MCF 10A (cell line): ENCODE data around the gene MALL. TPM values are rescaled to one million over a fixed set of nuclear protein-coding genes. Genes with fewer than 3 reads are reported as not detected.

Experiments used
- BruUV-seq: library from RNA; stranded (reverse); fragments of 400-500 nt; replicated peaks from 2 replicates; lab custom pipeline; 2021; lab: Mats Ljungman, UMichigan
- CTCF ChIA-PET: fragments of 300-600 bp; sonication (Branson Sonifier 250); formaldehyde crosslinking; extraction: SDS; loops from one replicate; lab custom pipeline; 2021; ENCODE audit warnings: antibody characterized with exemption, inconsistent platforms; lab: Yijun Ruan, JAX
- POLR2A ChIA-PET: fragments of 300-600, 350-650 bp; sonication (Branson Sonifier 250); formaldehyde crosslinking; extraction: SDS; loops from one replicate; lab custom pipeline; 2020; ENCODE audit warnings: antibody characterized with exemption, inconsistent platforms; lab: Yijun Ruan, JAX
- DNase-seq: peaks from one replicate; pipeline ENCODE4 v3.0.0-alpha.2; 2018; ENCODE audit not compliant: unreplicated experiment
- H3K27ac Mint-ChIP-seq: one replicate; pipeline ENCODE4 v1.8.0; 2022; ENCODE audit warnings: mild to moderate bottlenecking, low read depth, mixed read lengths; ENCODE audit not compliant: unreplicated experiment
- H3K27me3 Mint-ChIP-seq: one replicate; pipeline ENCODE4 v1.8.0; 2022; ENCODE audit warnings: mixed read lengths; ENCODE audit not compliant: insufficient read depth, unreplicated experiment
- H3K36me3 Mint-ChIP-seq: one replicate; pipeline ENCODE4 v1.8.0; 2022; ENCODE audit warnings: mild to moderate bottlenecking, moderate library complexity, mixed read lengths; ENCODE audit not compliant: insufficient read depth, unreplicated experiment
- H3K4me1 Mint-ChIP-seq: one replicate; pipeline ENCODE4 v1.8.0; 2022; ENCODE audit warnings: mixed read lengths; ENCODE audit not compliant: insufficient read depth, unreplicated experiment
- H3K4me3 Mint-ChIP-seq: one replicate; pipeline ENCODE4 v1.8.0; 2022; ENCODE audit warnings: mild to moderate bottlenecking, moderate library complexity, mixed read lengths; ENCODE audit not compliant: unreplicated experiment
- H3K9me3 Mint-ChIP-seq: one replicate; pipeline ENCODE4 v1.8.0; 2022; ENCODE audit warnings: mixed read lengths; ENCODE audit not compliant: unreplicated experiment
- intact Hi-C: fragments of 100-400 bp; cut with micrococcal nuclease; formaldehyde crosslinking; loops from 2 replicates; pipeline ENCODE4 v1.14.1; 2022
- total RNA-seq: library from RNA; stranded (reverse); gene quantifications from 2 replicates; pipeline ENCODE4 v1.2.3, GENCODE V29; 2022
- TF ChIP-seq, protein P1 (sequence below): fragments of 200-600 bp; IDR thresholded peaks from one replicate; pipeline ENCODE4 v1.8.0; 2022; ENCODE audit warnings: antibody characterized with exemption, mild to moderate bottlenecking; ENCODE audit not compliant: unreplicated experiment

The MALL gene
- total RNA-seq, 1 experiment from 2014 or later, result 1.8 TPM

DNA sequence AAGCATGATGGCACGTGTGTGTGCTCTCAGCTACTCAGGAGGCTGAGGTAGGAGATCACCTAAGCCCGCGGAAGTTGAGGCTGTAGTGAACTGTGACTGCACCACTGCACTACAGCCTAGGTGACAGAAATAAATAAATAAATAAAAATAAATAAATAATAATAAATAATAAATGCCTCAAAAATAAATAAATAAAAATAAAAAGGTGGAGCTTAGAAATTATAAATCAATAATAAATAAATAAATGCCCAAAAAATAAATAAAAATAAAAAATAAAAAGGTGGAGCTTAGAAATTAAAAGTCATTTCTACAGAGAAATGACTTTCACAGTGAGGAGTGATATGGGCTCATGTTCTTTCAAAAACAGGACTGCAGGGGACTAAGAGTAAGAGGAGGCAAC, 6.0 kb upstream of the MALL start:
- Mint-ChIP-seq H3K27ac (no peak overlapping the region), H3K4me1 (peaks cover 14% of the 10 kb centered on the region), H3K36me3 (no peaks in the 10 kb centered on the region), H3K27me3 (no peaks in the 10 kb centered on the region), H3K4me3 (no peak overlapping the region), H3K9me3 (no peaks in the 10 kb centered on the region)
- no TSS peak for BruUV-seq
- TF ChIP-seq, protein P1, sequence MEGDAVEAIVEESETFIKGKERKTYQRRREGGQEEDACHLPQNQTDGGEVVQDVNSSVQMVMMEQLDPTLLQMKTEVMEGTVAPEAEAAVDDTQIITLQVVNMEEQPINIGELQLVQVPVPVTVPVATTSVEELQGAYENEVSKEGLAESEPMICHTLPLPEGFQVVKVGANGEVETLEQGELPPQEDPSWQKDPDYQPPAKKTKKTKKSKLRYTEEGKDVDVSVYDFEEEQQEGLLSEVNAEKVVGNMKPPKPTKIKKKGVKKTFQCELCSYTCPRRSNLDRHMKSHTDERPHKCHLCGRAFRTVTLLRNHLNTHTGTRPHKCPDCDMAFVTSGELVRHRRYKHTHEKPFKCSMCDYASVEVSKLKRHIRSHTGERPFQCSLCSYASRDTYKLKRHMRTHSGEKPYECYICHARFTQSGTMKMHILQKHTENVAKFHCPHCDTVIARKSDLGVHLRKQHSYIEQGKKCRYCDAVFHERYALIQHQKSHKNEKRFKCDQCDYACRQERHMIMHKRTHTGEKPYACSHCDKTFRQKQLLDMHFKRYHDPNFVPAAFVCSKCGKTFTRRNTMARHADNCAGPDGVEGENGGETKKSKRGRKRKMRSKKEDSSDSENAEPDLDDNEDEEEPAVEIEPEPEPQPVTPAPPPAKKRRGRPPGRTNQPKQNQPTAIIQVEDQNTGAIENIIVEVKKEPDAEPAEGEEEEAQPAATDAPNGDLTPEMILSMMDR, result no peak
- no peak for DNase-seq
- ChIA-PET CTCF (interaction anchor here (0.8 kb wide), 1 partner anchor 10 kb away, joined by 4 read pairs; no protein-coding TSS in a partner anchor), POLR2A (interaction anchor here (0.8 kb wide), 1 partner anchor 15 kb away, joined by 3 read pairs; no protein-coding TSS in a partner anchor)
- intact Hi-C loops, result no loop called here

DNA sequence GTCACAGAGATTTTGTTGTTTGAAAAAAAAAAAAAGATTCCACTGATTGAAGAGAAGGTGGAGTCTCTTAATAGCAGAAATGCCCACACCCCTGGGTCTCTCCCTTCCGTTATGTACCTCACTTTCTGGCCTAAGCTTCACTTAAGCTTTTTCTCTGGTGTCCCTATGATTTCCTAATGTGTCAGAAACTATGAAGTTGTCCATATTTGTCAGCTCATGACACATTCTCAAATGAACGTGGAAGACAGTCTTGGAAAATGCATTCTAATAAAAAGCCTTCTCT, 5.4 kb upstream of the MALL start:
- Mint-ChIP-seq H3K27me3 (no peaks in the 10 kb centered on the region), H3K27ac (no peak overlapping the region), H3K4me3 (no peak overlapping the region), H3K36me3 (no peaks in the 10 kb centered on the region), H3K4me1 (peaks cover 16% of the 10 kb centered on the region), H3K9me3 (no peaks in the 10 kb centered on the region)
- POLR2A ChIA-PET, result no interaction called here
- DNase-seq, result no peak
- CTCF ChIA-PET, result no interaction called here
- no TSS peak for BruUV-seq
- intact Hi-C loops, result no loop called here
- TF ChIP-seq, protein P1, result no peak

DNA sequence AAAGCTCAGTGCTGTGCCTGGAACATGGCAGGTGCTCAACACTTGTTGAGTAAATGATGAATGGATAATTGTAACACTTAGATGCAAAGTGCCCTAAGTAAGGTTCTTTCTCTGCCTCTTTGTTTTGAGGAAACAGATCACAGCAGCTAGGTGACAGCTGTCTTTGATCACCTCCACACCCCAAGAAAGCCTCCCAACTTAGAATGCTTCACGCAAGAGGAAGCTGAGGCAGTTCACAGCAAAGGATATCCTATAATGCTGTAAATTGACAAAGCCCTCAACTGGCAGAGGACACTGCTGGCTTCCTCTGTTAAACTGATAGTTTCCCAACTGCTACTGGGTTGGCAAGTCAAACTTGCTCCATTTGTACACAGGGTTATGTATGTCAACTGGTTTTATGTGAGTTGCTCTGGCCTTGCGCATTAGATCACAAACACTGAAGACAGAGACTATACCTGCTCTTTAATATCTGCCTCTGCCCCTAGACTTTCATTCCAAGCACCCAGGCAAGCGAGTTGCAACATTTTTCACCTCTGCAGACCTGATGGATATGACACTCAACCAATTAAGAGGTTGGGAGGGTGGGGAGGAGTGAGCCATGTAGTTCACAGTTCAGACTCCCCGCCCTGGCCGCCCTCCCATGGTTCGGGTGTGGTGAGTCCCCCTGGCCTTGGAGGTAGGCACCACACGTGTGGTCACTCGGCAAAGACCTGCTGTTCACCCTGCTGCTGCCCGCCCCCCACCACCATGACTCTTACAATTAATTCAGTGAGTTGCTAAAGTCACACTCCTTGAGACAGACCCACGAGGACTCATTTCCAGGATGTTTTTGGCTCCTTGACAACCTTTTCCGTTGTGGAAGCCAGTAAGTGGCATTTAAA, 4.8 kb upstream of the MALL start:
- DNase-seq, result no peak
- TF ChIP-seq, protein P1, result no peak
- no peaks in the 10 kb centered on the region for H3K36me3 Mint-ChIP-seq
- H3K4me1 Mint-ChIP-seq, result peaks cover 12% of the 10 kb centered on the region
- H3K27me3 Mint-ChIP-seq, result no peaks in the 10 kb centered on the region
- intact Hi-C loops, result no loop called here
- no TSS peak for BruUV-seq
- CTCF ChIA-PET, result no interaction called here
- no peaks in the 10 kb centered on the region for H3K9me3 Mint-ChIP-seq
- no peak overlapping the region for H3K27ac Mint-ChIP-seq
- no peak overlapping the region for H3K4me3 Mint-ChIP-seq
- POLR2A ChIA-PET, result no interaction called here

DNA sequence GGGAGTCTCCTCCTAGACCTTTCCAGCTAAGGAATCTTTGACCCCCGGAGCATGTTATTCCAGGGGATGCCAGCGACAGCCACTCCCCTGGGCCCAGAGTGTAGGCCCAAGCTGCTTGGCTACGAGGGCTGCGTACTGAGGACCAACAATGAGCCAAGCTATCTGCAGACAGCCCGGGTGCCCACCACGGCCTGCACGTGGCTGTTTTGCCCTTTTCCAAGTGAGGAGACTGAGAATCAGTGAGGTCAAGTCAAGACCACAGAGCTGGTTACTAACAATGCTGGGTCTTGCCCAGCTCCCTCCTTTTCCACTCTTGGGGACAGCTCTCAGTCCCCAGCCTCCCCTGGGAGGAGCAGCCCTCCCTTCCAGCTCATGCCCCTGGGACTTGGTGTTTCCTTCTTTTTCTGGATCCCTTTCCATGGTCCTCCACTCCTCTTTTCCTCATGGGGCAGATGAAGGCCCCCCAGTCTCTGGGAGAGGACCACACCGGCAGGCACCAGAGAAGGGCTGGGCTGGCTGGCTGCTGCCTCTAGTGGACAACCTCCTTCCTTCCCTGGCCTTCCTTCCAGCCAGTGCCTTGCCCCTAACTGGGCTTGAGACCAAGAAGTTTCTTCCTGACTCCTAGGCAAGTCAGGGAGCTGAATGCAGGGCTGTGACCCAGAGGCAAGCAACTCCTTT, 550 bp upstream of the MALL start:
- no peaks in the 10 kb centered on the region for H3K27me3 Mint-ChIP-seq

More for the DNA sequence above, 550 bp upstream of the MALL start:
- BruUV-seq, result no TSS peak
- DNase-seq, result peak; percentile 65
- H3K9me3 Mint-ChIP-seq, result no peaks in the 10 kb centered on the region
- TF ChIP-seq, protein P1, result peak; percentile 27
- H3K4me3 Mint-ChIP-seq, result peak overlapping the region; percentile 64
- CTCF ChIA-PET, result interaction anchor here (1.2 to 1.6 kb wide), 4 partner anchors 9 to 41 kb away, joined by 3 to 5 read pairs (median 5); no protein-coding TSS in a partner anchor
- POLR2A ChIA-PET, result interaction anchor here (0.7 to 1.4 kb wide), 2 partner anchors 17 to 35 kb away, joined by 3 read pairs; no protein-coding TSS in a partner anchor
- H3K36me3 Mint-ChIP-seq, result no peaks in the 10 kb centered on the region
- H3K27ac Mint-ChIP-seq, result no peak overlapping the region
- peaks cover 16% of the 10 kb centered on the region for H3K4me1 Mint-ChIP-seq
- intact Hi-C loops, result no loop called here
